Endothelial cell (in vitro differentiated cells): ENCODE measurements around the gene PLEKHH2. TPM values are rescaled to one million over a fixed set of nuclear protein-coding genes. Genes with fewer than 3 reads are reported as not detected.
"Not testable (repeated sequence)": the region's sequence is repeated elsewhere in the genome, so short reads cannot be mapped to it uniquely, and the experiment has no call there.

Source experiments
- DNase-seq: peaks from one replicate; pipeline ENCODE4 v3.0.0; 2021; ENCODE audit warnings: low spot score
- H3K27ac Mint-ChIP-seq: one replicate; pipeline ENCODE4 v1.8.0; 2021; ENCODE audit warnings: mixed read lengths, inconsistent platforms; ENCODE audit not compliant: unreplicated experiment
- H3K27me3 Mint-ChIP-seq: one replicate; pipeline ENCODE4 v1.8.0; 2021; ENCODE audit warnings: mild to moderate bottlenecking, moderate library complexity, mixed read lengths, inconsistent platforms; ENCODE audit not compliant: unreplicated experiment
- H3K36me3 Mint-ChIP-seq: one replicate; pipeline ENCODE4 v1.8.0; 2021; ENCODE audit warnings: mild to moderate bottlenecking, low read depth, mixed read lengths, inconsistent platforms; ENCODE audit not compliant: unreplicated experiment
- H3K4me1 Mint-ChIP-seq: one replicate; pipeline ENCODE4 v1.8.0; 2021; ENCODE audit warnings: mild to moderate bottlenecking, mixed read lengths, inconsistent platforms; ENCODE audit not compliant: unreplicated experiment
- H3K4me3 Mint-ChIP-seq: one replicate; pipeline ENCODE4 v1.8.0; 2021; ENCODE audit warnings: mild to moderate bottlenecking, mixed read lengths, inconsistent platforms; ENCODE audit not compliant: unreplicated experiment
- H3K9me3 Mint-ChIP-seq: one replicate; pipeline ENCODE4 v1.8.0; 2021; ENCODE audit warnings: mixed read lengths, inconsistent platforms; ENCODE audit not compliant: unreplicated experiment
- total RNA-seq: library from RNA; stranded (reverse); fragmentation: NEBNext Ultra II Directional; extraction: Animal tissue kit (Norgen Biotek cat#: 25700); gene quantifications from one replicate; pipeline ENCODE4 v1.2.1, GENCODE V29; 2021; ENCODE audit not compliant: unreplicated experiment
- TF ChIP-seq, protein P1 (sequence below): fragments of 200-600 bp; sonication (generic); IDR thresholded peaks from one replicate; pipeline ENCODE4 v1.5.0; 2021; ENCODE audit warnings: antibody characterized with exemption; ENCODE audit not compliant: unreplicated experiment

The PLEKHH2 gene
- total RNA-seq, 1 donor from 2014 or later = 1.6 TPM

DNA sequence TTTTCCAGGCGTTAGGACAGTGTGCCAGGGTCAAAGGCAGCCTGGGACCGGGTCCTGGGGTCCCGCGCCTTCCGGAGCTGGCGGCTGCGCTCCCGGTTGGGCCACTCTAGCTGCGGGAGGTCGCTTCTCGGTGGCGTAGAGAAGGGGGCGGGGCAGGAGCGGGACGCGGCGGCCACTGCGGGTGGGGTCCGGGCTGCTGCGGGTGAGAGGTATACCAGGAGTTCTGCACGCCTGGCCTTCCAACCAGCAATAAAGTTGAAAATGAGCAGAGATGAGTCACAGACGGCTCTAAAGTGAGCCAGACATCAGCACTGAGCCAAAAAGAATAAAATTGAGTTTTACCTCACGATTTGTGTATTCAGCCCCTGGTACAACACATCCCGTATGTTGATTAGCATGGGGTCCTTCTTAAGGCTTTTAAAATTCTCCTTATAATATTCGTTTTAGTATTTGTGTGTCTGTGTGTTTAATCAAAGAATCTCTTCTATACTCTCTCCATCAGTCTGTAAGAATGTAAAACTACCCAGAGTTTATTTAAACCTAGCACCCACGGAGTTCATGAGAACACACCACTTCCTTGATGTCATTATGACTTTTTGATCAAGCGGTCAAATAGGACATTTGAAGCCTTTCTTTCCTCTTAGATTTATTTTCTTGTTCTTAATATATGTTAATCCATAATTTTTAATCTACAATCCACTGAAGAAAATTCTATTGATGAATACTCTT, 39.4 kb downstream of the PLEKHH2 start, which contains the start of gene C1GALT1C1L:
C1GALT1C1L (minus strand) TSS at position 108 of the 729 bp plus-strand sequence; CDS start at position 1, 107 bp downstream.
- H3K4me3 Mint-ChIP-seq = no peak within 1 kb of the TSS
- H3K4me1 Mint-ChIP-seq = peaks cover 2% of the 10 kb centered on the region
- TF ChIP-seq, protein P1, sequence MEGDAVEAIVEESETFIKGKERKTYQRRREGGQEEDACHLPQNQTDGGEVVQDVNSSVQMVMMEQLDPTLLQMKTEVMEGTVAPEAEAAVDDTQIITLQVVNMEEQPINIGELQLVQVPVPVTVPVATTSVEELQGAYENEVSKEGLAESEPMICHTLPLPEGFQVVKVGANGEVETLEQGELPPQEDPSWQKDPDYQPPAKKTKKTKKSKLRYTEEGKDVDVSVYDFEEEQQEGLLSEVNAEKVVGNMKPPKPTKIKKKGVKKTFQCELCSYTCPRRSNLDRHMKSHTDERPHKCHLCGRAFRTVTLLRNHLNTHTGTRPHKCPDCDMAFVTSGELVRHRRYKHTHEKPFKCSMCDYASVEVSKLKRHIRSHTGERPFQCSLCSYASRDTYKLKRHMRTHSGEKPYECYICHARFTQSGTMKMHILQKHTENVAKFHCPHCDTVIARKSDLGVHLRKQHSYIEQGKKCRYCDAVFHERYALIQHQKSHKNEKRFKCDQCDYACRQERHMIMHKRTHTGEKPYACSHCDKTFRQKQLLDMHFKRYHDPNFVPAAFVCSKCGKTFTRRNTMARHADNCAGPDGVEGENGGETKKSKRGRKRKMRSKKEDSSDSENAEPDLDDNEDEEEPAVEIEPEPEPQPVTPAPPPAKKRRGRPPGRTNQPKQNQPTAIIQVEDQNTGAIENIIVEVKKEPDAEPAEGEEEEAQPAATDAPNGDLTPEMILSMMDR = no peak
- H3K27me3 Mint-ChIP-seq = peaks cover 2% of the 10 kb centered on the region
- H3K36me3 Mint-ChIP-seq = peaks cover 2% of the 10 kb centered on the region
- H3K27ac Mint-ChIP-seq = no peak within 1 kb of the TSS
- no peak for DNase-seq
- H3K9me3 Mint-ChIP-seq = no peaks in the 10 kb centered on the region

DNA sequence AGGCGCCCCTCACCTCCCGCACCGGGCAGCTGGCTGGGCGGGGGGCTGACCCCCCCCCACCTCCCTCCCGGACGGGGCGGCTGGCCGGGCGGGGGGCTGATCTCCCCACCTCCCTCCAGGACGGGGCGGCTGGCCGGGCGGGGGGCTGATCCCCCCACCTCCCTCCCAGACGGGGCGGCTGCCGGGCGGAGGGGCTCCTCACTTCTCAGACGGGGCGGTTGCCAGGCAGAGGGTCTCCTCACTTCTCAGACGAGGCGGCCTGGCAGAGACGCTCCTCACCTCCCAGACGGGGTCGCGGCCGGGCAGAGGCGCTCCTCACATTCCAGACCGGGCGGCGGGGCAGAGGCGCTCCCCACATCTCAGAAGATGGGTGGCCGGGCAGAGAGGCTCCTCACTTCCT, 40.7 kb downstream of the PLEKHH2 start:
- H3K27me3 Mint-ChIP-seq, H3K4me1 Mint-ChIP-seq, DNase-seq, H3K4me3 Mint-ChIP-seq, H3K36me3 Mint-ChIP-seq, H3K9me3 Mint-ChIP-seq, H3K27ac Mint-ChIP-seq: not testable (repeated sequence)

DNA sequence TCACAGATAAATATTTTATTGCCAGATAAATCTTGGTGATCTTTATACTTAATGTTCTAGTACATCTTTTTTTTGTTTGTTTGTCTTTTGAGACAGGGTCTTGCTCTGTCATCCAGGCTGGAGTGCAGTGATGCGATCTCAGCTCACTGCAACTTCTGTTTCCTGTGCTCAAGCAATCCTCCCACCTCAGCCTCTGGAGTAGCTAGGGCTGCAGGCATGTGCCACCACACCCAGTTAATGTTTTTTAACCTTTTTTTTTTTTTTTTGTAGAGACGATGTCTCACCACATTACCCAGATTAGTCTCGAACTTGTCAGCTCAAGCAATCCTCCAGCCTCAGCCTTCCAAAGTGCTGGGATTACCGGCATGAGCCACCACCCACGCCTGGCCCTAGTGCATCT, 48.3 kb downstream of the PLEKHH2 start:
- TF ChIP-seq, protein P1 = no peak
- DNase-seq = no peak
- Mint-ChIP-seq H3K27me3 (peaks cover 2% of the 10 kb centered on the region), H3K27ac (no peak overlapping the region), H3K4me1 (peaks cover 6% of the 10 kb centered on the region), H3K36me3 (no peaks in the 10 kb centered on the region), H3K4me3 (no peak overlapping the region), H3K9me3 (no peaks in the 10 kb centered on the region)

DNA sequence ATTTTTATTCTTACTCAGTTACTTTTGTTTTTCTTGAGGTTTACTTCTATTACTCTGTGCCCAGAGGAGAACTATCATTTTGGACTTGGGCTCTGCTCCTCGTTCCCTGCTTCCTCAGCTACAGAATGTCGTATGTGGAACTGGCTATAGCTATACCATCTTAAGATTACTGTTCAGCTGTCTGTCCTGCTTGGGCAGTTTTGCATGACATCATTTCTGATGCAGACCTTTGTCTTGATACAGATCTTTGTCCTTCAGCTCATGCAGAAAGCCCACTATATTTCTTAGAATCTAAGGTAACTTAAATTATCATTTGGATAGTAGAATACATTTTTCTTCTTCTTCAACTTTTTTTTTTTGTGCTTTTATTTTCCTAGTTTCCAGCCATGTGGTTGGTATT, 52.9 kb downstream of the PLEKHH2 start:
- H3K4me3 Mint-ChIP-seq = no peak overlapping the region
- H3K27me3 Mint-ChIP-seq = peaks cover 2% of the 10 kb centered on the region
- peaks cover 4% of the 10 kb centered on the region for H3K4me1 Mint-ChIP-seq
- no peaks in the 10 kb centered on the region for H3K36me3 Mint-ChIP-seq
- no peaks in the 10 kb centered on the region for H3K9me3 Mint-ChIP-seq
- TF ChIP-seq, protein P1 = no peak
- H3K27ac Mint-ChIP-seq = no peak overlapping the region
- DNase-seq = no peak

DNA sequence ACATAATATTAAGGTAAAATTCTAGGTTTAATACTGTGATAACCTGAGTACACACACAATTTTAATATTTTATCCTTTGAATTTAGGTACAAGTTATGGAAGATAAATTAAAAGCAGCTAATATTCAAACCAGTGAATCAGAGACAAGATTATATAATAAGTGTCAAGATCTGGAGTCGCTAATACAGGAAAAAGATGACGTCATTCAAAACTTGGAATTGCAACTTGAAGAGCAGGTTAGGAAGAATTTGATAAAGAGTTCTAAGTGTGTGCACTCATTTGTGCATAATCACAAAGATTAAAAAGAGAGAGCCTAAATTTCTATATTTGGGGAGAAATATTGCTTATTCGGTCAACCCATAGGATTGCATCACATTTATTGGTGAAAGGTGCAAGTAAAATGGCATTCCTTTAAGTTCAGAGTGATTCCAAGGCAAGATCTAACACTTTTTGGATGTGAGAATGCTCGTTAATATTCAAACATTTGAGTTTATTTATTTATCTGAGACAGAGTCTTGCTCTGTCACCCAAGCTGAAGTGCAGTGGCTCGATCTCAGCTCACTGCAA, 55.5 kb downstream of the PLEKHH2 start:
- H3K27me3 Mint-ChIP-seq = peaks cover 2% of the 10 kb centered on the region
- TF ChIP-seq, protein P1 = no peak
- no peak overlapping the region for H3K4me3 Mint-ChIP-seq
- H3K4me1 Mint-ChIP-seq = no peaks in the 10 kb centered on the region
- H3K9me3 Mint-ChIP-seq = no peaks in the 10 kb centered on the region
- H3K27ac Mint-ChIP-seq = no peak overlapping the region
- DNase-seq = no peak
- H3K36me3 Mint-ChIP-seq = no peaks in the 10 kb centered on the region

DNA sequence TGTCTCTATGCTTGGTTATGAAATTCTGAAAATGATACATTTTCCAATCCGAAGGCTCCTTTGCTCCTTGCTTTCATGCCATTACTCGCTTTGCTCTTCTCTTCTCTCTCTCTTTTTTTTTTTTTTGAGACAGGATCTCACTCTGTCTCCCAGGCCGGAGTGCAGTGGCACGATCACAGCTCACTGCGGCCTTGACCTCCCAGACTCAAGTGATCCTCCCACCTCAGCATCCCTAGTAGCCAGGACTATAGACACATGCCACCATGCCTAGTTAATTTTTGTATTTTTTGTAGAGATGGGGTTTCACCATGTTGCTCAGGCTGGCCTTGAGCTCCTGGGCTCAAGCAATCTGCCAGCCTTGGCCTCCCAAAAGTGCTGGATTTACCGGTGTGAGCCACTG, 61.1 kb downstream of the PLEKHH2 start:
- DNase-seq, H3K27ac Mint-ChIP-seq, H3K4me1 Mint-ChIP-seq, H3K9me3 Mint-ChIP-seq, H3K4me3 Mint-ChIP-seq, H3K27me3 Mint-ChIP-seq, H3K36me3 Mint-ChIP-seq: not testable (repeated sequence)
